HG02798 (cell line): ENCODE results near the gene NPHP1.
"Not testable (repeated sequence)": the region's sequence is repeated elsewhere in the genome, so short reads cannot be mapped to it uniquely, and the experiment has no call there.

Source experiments
- ATAC-seq: cut with Tn5 transposase; IDR thresholded peaks from one replicate; pipeline ENCODE4 v1.9.1; 2021; ENCODE audit warnings: mild to moderate bottlenecking; ENCODE audit not compliant: unreplicated experiment, poor library complexity

NPHP1 gene

DNA sequence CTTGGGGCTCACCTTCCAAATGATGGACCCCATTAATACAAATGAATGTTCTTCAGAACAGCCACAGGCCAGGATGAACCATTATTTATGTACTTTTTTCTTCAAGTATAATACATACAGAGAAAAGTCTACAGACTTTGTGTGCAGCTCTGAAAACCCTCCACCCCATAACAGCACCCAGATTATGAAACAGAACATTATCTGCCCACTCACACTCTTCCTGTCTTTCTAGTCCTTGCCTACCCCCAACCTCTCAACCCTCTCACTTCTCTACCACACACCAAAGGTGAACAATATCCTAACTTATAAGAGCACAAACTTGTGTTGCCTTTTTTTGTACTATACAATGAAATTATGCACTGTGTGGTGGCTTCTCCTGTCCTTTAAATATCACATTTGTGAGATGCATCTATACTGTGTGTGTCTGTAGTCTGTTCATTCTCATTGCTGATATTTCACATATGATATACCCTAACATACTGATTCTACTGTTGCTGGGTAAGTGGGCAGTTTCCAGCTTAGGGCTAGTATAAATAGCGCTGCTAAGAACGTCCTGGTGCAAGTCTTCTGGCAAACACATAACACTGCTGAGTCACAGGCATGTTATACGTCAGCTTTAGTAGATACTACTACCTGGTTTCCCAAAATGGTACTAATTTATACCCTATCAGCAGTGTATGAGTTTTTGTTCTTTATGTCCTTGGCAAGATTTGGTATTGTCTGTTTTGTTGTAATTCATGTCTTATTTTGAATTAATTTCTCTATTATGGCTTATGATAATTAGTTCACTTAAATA, 1.0 kb upstream of the NPHP1 start:
- ATAC-seq, result no peak

DNA sequence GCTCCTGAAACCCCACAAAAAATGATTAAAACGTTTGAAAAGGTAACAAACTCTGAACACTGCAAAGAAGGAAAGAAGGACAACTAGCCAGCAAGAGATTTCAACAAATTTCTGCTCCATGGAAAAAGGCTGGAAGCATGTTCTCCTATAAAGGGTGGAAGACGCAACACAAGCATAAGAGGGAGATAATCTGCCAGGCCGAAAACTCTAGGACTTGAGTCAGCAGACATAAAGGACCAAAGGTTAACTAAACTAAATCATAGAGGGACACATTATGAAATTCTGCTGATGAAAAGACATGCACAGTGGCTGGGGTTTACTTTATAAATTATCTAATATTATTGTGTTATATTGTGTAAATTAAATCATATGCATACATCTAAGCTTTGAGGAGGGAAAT, 6.8 kb downstream of the NPHP1 start:
- ATAC-seq, result no peak

DNA sequence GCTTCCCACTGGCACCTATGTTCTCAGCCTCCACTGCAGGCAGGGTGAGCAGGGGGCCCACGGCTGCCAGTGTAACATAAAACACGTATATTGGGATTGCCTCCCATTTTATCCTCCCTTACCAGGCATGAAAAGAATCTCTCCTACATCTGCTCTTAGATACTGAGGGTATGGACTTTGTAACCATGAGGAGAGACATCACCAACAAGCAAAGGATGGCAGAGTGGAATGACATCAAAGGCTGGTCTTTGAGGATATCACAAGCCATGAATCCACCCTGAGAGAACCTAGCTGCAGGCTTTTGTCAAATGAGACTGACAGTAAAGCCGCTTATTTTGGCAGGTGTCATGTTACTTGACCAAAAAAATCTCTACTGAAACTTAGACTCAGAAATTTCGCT, 7.4 kb downstream of the NPHP1 start:
- ATAC-seq, result no peak

GRCh38 chr2:110190169-110190568, 14.6 kb downstream of the NPHP1 start:
- not testable (repeated sequence) for ATAC-seq

GRCh38 chr2:110182449-110182848, 22.4 kb downstream of the NPHP1 start:
- ATAC-seq, result no peak

GRCh38 chr2:110180036-110180435, 24.8 kb downstream of the NPHP1 start:
- no peak for ATAC-seq

DNA sequence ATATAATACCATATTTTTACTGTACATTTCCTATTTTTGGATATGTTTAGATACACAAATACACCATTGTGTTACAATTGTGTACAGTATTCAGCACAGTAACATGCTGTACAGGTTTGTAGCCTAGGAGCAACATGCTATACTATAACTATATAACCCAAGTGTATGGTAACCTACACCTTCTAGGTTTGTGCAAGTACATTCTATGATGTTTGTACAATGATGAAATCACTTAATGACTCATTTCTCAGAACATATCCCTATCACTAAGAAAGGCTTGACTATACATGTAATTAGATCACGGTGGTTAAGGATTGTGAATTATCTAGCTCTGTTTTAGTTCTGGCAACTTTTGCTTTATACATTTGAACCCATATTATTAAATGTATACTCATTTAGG, 31.3 kb downstream of the NPHP1 start:
- ATAC-seq, result no peak

GRCh38 chr2:110172506-110172905, 32.3 kb downstream of the NPHP1 start:
- ATAC-seq, result no peak

DNA sequence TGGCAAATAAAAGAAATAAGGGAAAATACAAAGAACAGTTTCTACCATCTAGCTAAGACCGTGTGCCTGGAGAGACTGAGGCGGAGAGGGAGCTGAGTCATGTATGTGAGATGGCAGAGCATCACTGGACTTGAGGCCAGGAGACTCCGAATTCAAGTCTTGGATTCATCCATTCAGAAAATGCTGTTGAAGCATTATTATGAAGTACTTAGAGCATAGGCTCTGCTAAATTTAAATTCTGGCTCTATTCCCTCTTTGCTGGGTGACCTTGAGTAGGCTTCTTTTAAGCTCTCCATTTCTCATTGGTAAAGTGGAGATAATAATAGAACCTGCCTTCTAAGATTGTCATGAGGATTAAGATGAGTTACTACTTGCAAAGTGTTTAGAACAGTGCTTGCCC, 34.7 kb downstream of the NPHP1 start:
- ATAC-seq, result no peak

DNA sequence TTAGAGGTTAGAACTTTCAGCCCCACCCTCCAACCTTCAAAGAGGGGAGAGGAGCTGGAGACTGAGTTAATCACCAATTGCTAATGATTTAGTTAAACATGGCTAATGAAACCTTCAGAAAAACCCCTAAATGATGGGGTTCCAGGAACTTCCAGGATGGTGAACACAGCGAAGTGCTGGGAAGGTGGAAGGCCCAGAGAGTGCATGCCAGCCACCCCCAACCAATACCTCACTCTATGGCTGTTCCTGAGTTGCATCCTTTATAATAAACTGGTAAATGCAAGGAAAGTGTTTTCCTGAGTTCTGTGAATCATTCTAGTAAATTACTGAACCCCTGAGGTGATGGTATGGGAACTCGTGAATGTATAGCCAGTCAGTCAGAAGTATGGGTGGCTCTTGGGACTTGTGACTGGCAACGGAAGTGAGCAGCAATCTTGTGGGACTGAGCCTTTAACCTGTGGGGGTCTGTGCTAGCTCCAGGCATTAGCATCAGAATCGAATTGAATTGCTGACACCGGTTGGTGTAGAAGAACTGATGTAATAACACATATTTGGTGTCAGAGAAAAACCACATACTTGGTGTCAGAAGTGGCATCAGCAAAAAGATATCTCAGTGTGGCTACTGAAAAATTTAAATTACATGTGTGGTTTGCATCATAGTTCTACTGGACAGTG, 37.4 kb downstream of the NPHP1 start:
- no peak for ATAC-seq

- ATAC-seq, result no peak
These were observed 38.5 kb downstream of the NPHP1 start for GRCh38 chr2:110166266-110166665.

GRCh38 chr2:110157153-110157793, 47.5 kb downstream of the NPHP1 start:
- peak; percentile 71 for ATAC-seq

DNA sequence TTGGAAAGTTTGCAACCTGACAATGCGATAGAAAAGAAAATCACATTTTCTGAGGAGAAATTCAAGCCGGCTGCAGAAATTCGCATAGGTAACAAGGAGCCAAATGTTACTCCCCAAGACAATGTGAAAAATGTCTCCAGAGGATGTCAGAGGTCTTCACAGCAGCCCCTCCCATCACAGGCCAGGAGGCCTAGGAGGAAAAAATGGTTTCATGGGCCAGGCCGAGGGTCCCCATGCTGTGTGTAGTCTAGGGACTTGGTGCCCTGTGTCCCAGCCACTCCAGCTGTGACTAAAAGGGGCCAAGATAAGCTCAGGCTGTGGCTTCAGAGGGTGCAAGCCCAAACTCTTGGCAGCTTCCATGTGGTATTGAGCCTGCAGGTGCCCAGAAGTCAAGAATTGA, 50.0 kb downstream of the NPHP1 start:
- ATAC-seq, result not testable (repeated sequence)

DNA sequence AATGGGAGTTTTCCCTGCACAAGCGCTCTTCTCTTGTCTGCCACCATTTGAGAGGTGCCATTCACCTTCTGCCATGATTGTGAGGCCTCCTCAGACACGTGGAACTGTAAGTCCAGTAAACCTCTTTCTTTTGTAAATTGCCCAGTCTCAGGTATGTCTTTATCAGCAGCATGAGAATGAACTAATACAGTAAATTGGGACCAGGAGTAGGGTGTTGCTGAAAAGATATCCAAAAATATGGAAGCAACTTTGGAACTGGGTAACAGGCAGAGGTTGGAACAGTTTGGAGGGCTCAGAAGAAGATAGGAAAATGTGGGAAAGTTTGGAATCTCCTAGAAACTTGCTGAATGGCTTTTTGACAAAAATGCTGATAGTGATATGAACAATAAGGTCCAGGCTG, 50.6 kb downstream of the NPHP1 start:
- not testable (repeated sequence) for ATAC-seq

DNA sequence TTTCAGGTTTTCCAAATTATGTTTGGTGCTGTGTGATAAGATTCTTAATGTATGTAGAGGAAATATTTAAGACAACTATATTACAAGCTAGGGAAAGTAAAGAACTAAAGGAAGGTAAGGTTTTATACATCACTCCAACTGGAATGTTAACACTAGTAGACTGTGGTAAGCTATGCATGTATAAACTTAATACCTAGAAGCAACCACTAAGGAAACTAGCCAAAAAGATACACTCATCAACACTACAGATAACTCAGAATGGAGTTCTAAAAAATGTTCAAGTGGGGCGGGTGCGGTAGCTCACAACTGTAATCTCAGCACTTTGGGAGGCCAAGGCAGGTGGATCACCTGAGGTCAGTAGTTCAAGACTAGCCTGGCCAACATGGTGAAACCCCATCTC, 51.4 kb downstream of the NPHP1 start:
- ATAC-seq, result no peak

- ATAC-seq, result no peak
These were observed 51.9 kb downstream of the NPHP1 start for GRCh38 chr2:110152943-110153342.

GRCh38 chr2:110149330-110150220, 55.2 kb downstream of the NPHP1 start:
- ATAC-seq, result no peak

DNA sequence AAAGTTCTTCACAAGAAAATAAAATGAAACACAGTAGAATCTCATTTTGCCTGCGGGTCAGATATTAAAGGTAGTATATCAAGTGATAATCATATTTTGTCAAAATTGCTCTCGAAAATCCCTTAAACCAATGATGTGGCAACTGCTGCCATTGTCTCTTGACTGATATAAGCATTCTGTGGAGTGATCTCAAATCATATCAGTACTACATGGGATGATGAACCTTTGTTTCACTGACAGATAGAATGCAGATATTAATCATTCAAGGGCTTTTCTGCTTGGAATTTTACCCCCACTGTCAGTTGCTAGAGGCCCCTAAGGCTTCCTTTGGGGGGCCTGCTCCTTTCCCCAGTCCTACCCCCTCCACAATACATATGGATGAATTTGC, 57.9 kb downstream of the NPHP1 start:
- ATAC-seq, result no peak

DNA sequence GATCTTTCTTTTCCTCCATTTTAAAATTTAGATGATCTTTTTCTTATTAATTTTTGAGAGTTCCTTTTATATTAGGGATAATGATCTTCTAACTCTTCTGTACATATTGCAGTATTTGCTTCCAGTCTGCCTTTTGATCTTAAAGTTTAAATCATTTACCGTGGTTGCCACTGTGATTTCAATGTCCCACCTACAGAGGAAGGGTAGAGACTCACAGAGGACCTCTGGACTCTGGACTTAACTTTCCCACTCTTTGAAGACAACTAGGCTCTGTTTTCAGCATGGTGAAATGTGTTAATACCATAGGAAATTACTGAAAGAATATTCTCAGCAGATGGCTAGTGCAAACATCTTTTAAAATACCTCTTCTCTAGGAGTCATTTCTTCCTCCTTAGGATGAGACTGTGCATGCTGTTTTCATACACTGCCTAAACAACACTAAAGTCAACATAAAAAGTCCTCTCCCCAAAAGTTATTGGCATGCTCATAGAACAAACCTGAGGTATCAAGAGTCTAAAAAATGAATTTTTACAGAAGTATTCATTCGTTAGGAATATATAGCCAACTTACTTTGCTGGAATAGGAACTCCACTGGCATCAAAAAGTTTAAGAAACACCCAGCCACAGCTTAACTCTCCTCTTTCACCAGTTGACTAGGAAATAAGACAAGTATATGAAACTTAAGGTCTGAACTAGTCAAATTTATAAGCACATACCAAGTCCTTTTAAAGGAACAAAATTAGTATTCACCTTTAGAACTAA, 58.4 kb downstream of the NPHP1 start:
- ATAC-seq, result no peak

DNA sequence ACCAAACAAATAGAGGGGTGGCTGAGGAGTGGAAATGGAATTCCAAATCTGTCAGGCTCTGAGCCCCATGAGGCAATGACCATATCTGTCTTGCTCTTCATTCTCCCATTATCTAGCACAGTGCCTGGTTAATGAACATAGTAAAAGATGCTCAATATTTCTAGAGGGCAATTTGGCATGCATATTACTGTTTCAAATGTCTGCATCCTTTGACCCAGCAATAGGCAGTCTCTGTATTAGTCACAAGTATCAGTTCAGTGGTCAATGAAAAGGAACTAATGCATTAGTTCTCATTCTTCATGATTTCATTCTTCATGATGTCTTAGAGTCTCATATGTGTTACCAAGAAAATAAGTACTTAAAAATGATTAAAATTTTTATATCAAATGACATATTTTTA, 60.8 kb downstream of the NPHP1 start:
- ATAC-seq, result no peak
